CD4-positive, alpha-beta T cell treated with Interferon alpha-2 for 1 hour (primary cell): ENCODE data around the gene OR4D11.

Experiments
- DNase-seq, 2 donors: peaks; one replicate each; pipeline ENCODE4 v3.0.0-alpha.2; 2020 to 2022

Gene OR4D11

DNA sequence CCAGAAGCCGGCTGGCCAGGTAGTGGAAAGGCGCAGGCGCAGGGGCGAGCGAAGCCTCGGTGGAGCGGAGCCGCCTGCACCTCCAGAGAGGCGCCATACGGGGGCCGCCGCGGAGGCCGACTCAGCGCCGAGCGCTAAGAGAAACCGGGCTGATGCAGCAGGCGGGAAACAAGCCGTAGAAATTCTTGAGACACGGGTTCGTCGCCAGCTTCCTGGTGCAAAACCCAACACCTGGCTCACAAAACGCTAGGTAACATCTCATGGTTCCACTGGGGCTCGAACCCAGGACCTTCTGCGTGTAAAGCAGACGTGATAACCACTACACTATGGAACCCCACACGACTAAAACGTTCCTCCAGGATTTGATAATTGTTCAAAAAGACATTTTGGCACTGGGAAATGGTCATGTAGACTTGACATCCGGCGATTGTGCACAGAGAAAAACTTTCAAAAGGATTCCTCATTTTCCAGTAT lies 47.0 kb downstream of the OR4D11 start:
- peak; percentile 88 to 91 for DNase-seq

DNA sequence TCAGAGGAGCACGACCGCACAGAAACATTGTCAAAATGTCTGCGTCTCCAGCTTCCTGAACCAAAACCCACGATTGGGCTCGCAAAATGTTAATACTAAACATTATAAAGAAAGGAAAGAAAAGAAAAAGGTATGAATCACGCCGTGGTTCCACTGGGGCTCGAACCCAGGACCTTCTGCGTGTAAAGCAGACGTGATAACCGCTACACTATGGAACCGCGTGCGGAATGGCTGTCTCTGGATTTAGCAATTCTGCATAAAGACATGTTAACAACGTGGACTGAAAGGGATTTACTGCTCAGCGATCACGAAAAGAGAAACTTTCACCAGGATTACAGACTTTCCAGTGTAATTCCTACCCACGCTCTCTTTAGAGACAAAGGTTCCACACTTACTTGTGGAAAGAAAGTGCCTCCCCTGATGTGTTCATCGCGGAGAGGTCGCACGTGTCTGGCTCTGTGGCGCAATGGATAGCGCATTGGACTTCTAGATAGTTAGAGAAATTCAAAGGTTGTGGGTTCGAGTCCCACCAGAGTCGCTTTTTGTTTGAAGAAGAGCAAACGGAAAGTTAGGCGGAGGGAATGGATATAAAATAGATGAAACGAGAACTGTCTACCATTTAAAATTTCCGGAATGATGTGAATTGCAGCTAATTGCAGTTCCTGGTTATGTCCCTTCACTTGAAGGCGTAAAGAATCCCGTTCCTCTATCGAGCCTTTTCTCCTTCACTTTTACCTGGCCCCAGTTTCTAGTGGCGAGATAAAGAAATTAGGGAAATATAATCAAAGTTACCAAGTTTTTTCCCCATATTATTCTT lies 47.7 kb downstream of the OR4D11 start:
- peak; percentile 81 to 88 for DNase-seq

DNA sequence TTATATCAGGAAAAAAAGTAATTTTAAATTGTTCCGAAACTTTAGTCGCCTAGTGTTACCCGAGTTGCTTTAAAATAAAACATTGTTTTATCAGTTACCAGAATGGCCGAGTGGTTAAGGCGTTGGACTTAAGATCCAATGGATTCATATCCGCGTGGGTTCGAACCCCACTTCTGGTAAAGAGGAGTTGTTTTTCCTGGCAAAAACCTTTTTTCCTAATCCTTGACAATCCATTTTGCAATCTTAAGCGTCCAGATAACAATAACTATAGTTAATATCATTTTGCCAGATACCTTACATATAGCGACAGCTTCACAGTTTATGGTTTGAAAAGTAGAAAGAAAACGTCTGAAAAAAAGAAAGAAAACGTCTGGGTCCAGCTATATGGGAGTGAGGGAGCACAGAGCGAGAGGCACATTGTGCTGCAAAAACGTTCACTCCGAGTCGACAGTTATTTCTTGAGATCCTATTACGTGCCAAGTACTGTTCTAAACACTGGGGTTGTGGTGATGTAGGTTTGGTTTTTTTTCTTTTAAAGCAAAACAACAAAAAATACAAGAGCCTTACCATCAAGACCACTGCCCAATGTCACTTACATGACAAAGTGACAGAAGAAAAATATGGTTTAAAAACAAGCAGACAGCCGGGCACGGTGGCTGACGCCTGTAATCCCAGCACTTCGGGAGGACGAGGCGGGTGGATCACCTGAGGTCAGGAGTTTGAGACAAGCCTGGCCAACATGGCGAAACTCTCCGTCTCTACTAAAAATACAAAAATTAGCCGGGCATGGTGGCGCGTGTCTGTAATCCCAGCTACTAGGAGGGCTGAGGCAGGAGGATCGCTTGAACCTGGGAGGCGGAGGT lies 48.5 kb downstream of the OR4D11 start:
- DNase-seq, result peak in 1 of 2 donors; percentile 38

DNA sequence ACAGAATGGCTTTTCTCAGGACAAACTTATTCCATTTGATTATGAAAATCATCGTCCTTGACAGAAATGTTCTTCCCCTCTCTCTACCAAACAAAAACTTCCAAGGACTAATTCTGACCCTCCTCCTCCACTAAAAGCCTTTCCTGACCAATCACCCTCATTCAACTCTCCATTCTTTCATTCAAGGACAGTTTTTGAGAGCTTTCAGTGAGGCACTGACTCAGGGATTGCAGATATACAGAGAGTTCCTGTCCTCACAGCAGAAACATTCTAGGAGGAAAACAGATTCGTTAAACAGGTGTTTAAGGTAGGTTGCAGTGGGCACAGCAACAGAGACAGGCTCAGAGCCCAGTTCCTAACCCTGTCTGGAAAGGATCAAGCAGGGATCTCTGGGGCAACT lies 49.5 kb downstream of the OR4D11 start:
- DNase-seq, result no peak

DNA sequence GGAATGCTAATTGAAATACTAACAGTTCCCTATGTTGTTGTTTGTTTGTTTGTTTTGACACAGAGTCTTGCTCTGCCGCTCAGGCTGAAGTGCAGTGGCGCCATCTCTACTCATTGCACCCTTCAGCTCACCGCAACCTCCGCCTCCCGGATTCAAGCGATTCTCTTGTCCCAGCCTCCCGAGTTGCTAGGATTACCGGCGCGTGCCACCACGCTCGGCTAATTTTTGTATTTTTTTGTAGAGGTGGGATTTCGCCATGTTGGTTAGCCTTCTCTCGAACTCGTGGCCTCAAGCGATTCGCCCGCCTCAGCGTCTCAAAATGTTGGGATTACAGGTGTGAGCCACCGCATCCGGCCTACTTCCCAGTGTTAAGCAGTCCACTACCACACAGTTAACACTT lies 49.9 kb downstream of the OR4D11 start:
- no peak for DNase-seq
